ENCODE data around the gene RRP1B.

DNA sequence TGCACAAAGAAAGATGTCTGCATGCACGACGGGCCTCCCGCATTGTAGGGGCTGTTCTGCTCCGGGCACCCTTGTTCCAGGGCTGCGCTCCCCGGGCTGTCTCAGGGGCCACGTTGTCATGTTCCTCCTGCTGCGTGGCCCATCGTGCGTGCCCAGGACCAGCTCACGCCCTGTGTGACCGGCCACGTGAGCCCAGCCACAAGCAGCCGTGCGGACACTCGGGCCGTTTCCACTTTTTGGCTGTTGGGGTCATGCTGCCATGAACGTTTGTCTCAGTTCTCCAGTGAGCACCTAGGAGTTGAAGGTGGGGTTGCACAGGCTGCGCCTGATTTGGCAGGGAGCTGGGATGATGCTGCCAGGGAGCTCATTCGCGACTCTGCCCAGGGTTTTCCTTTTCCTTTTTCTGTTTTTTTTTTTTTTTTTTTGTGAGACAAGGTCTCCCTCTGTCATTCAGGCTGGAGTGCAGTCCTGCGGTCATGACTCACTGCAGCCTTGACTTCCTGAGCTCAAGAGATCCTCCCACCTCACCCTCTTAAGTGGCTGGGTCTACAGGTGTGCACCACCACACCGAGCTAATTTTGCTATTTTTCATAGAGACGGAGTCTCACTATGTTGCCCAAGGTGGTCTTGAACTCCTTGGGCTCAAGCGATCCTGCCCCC lies 77.0 kb downstream of the RRP1B start:
- no peak for TF ChIP-seq SUZ12 (IDR thresholded peaks at IDR 0.05; ENCODE audit: extremely low read depth, insufficient read depth, insufficient read length)
- TF ChIP-seq ZNF274 (IDR thresholded peaks at IDR 0.05; ENCODE audit: low read depth, low read length) = no peak
